Activated CD4-positive, CD25-positive, alpha-beta regulatory T cell treated with anti-CD3 and anti-CD28 coated beads, Interleukin-2, amount 50 U/mL, for 16 hours (primary cell): ENCODE data around the gene S100A2.

ENCODE experiments used
- DNase-seq: peaks from one replicate; pipeline ENCODE4 v3.0.0-alpha.2; 2020; ENCODE audit warnings: low read depth, low spot score

Gene S100A2

GRCh38 chr1:153565529-153566374, at the start of gene S100A2:
TSS of gene S100A2 (minus strand) at chr1:153565844. CDS start at chr1:153563877, 1,967 bp downstream.
- no peak for DNase-seq

DNA sequence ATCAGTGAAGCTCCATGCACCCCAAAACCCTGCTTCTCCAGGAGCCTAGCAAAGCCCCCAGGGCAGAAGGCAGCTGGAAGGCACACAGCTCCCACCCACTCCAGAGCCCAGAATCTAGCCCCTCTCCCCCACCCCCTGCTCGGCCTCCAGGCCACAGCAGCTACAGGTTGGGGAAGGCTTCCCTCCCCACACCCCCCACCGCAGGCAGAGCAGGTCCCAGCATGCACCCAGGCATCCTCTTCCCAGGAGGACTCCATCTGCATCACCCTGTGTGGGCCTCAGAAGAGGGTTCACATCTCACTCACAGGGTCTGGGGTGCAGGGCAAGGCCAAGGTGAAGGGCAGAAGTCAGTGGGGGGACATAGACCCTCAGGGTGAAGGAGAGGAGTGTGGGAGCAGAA, 49.8 kb upstream of the S100A2 start:
- no peak for DNase-seq

DNA sequence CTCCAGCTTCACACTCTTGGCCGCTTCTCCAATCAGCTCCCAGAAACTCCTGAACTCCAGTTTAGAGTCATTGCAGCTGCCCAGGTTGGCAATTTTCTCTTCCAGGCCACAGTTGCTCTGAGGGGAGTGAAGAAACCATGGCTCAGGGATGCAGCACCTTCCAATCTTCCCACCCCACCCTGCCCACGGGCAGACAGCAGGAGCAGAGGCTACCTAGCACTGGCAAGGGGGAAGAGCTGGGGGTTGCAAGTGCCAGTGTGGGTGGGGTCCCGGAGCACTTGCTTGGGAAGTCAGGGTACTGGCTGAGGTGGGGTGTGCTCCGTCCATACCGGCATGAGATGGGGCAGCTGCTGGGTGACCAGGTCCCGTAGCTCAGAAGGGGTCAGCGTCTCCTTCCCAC, 49.3 kb upstream of the S100A2 start:
- DNase-seq = no peak

- no peak for DNase-seq
Measured at GRCh38 chr1:153614189-153614900, 48.7 kb upstream of the S100A2 start.

DNA sequence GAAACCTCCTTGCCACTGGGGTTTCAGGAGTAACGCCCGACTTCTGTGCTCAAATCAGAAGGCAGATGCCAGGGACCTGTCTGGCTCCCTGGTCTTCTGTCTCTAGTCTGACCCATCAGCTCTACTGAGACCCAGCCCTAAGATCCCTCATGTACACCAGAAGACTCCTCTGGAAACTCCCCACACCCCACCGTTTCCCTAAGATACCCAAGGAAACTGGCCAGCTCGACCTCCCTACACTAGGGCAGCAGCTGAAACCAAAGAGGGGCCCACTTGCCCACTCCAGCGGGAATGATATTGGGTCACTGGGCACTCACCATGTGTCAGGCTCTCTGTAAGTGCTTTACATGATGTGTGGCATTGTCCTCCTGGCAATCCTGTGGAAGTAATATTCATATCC, 47.8 kb upstream of the S100A2 start:
- no peak for DNase-seq

DNA sequence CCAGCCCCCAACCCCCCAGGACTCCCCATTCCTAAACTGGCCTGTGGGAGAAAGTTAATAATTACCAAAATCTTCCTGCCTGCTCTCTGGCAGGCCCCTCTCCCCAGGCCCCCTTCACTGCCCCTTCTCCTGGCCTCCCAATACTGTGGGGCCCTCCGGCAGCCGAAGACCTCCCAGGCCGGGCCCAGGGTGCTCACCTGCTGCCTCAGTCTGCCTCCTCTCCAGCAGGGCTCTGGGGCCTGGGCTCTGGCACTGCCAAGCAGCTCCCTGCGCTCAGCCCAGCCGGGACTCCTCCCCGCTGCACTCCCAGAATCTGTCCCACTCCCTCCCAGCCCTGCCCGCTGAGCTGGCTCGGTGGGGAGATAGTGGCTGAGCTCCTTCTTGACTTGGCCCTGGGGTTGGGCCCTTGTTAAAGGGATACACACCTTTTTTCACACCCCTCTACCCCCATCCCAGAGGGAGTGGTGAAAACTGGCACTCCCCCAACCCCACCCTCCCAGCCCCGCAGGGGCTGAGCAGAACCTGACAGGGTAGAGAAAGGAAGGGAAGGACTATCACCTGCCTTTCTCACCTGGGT, 47.2 kb upstream of the S100A2 start, which contains the start of gene S100A16:
Gene S100A16 (minus strand): TSS at position 383 of the 577 bp plus-strand sequence. CDS start 4,986 bp downstream, outside the sequence.
- no peak for DNase-seq

GRCh38 chr1:153612111-153612754, 46.6 kb upstream of the S100A2 start:
- DNase-seq = no peak

DNA sequence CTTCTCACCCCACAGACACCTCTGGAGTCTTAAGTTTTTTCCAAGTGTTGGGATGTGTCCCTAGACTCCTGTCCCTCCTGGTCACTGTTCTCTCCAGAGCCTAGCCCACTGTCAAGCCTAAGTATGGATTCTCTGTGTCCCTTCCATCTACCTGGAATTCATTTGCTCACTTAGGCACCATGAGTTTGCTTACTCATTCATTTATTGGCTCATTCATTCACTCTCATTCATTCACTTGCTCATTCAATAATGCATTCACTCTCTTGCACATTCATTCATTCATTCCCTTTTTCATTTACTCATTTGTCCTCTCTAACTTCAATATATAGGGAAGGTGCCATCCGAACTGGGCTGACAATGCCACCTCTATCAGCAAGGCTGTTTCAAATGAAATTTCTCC, 45.7 kb upstream of the S100A2 start:
- no peak for DNase-seq

DNA sequence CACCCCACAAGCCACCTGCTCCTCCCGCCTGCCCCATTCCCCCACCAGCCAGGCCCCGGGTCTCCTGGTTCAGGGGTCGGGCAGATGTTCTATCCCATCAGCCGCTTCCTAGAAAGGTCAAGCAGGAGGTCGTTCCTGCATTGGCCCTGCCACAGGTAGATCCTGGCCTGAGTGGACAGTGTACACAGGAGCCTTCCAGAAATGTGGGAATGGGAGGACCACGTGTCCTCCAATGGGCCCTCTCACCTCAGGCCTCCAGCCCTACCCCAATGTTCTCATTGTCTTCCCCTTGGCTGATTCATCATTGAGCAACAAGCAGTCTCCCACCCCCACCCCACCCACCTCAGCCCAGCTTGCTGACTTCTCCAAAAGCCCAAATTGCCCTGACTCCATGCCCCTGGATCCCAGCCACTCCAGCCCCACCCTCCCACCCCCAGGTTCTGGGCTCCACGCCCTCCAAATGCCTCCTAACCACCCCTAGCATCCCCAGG, 45.2 kb upstream of the S100A2 start:
- DNase-seq = no peak

DNA sequence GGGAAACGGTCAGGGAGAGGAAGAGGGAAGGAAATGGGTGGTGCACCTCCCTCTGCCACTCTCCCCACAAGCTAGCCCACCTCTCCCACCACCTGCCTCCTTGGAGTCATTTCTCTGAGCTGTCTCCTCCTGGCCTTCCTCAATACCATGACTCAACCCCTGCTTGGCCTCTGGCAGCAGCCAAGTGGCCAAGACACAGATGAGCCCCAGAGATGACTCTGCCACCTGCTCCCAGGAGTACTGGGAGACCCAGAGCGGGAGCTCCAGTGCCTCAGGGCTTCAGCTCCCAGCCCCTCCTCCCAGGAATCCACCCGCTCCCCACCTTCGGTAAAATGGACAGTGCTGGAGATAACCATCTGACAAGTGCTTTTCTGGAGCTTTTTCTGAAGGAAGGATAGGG, 44.7 kb upstream of the S100A2 start:
- DNase-seq = no peak

DNA sequence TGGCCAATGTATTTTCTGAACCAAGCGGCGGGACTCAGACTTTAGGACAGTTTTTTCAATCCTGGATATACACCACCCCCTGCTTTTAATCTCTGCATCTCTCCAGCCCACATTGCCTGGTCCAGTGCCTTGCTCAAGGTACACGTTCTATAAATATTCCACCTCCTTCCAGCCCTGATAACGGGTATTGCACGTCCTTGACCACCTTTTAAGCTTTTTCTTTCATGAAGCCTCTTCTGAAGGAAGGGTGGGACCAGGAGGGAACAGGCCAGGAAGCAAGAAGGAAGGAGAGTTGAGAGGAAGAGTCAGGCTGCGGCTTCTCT, 43.9 kb upstream of the S100A2 start:
- no peak for DNase-seq

DNA sequence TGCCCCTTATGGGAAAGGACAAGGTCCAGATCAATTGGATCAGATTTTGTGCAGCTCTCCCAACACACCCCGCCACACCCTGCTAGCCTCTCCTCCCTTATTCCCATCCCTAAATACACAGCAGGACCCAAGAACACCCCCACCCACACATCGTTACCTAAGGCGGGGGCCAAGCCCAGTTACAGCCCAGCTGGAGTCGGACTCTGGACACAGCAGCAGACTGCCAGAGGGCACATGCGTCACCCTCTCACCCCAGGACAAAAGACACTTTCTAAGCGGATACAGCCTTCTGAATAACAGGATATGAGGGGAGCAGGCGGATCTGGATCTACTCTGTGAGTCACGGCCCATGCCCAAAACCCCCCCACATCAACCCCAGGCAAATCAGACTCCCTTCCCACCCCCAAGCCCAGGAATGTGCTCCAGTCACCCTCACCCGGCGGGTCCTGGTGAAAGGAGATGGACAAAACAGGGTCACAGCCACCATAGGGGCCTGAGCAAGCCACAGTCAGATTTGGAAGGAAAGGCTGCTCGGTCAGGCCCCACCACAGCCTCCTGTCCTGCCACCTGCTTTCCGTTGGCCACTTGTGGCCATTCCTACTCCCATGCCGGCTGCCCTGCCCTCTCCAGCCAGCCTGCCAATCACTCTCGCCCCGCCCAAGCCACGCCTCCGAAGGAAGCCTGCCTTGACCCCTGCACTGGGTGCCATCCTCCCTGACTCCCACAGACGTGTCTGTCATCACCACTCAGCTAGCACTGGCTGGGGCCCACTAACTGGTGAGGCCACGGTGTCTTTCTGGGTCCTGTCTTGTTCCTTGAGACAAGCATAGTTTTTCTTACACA, 43.3 kb upstream of the S100A2 start:
- no peak for DNase-seq

DNA sequence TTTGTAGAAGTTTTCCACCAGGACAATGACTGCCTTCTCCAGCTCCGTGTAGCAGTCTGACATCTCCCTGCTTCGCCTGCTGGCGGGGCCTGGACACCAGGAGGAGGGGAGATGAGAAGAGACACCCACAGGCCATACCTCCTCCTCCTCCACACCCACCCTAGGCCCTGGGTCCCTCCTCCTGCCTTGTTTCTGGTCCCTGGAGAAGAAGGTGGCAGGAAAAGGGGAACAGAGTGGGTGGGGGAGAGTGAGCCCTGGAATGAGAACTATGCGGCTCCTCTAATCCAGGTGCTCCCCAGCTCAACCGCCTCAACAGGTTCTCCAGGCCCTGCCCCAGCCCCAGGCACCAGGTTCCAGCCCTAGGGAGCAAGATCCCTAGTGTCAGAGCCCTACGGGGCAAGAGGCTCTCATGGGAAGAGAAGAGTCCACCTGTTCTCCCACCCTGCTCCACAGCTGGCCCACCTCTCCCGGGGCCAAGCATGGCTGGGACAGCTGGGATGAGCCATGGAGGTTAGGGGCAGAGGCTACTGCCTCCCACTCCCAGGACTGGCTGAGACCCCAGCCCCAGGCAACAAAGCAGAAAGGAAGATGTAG, 42.5 kb upstream of the S100A2 start:
- DNase-seq = no peak

- DNase-seq = no peak
Measured at GRCh38 chr1:153607381-153607780, 41.7 kb upstream of the S100A2 start.

DNA sequence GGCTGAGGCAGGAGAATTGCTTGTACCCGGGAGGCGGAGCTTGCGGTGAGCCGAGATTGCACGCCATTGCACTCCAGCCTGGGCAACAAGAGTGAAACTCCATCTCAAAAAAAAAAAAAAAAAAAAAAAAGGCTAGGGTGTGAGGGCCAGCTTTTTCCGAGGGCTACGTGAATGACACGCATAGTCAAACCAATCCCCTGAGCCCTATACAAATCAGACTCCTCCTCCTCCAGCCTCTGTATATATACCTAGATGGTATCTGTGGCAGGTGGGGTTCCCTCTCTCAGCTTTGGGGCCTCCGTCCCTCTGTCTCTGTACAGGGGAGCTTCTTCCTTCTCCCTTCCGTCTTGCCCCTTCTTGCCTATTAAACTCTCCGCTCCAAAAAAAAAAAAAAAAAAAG, 40.5 kb upstream of the S100A2 start:
- DNase-seq = no peak

DNA sequence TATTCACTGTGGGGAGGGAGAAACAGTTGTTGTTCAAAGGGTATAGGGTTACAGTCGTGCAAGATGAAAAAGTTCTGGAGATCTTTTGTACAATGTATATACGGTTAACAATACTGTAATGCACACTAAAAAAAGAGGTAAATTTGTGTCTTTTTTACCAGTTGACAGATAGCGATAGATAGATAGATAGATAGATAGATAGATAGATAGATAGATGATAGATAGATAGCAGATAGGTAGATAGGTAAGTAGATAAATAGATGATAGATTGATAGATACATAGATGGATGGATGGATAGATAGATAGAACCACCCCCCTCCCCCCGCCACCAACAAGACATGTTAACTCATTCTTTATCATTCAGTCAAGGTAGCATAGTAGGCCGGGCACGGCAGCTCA, 37.1 kb upstream of the S100A2 start:
- no peak for DNase-seq

DNA sequence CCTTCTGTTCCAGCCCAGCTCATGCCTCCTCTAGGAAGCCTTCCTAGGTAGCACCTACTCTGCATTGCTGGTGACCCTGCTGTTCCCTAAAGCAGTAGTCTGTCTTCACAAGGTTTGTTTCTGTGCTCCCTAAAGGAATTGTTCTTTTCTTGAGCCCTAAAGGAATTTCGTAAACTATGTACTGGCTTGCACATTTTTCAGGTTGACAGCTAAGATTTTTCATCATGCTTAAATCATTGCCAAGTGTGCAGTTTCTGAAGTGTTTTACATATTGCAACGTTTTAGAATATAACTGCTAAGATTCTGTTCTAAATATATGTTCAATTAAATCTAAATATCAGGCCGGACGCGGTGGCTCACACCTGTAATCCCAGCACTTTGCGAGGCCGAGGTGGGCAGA, 34.2 kb upstream of the S100A2 start:
- no peak for DNase-seq

DNA sequence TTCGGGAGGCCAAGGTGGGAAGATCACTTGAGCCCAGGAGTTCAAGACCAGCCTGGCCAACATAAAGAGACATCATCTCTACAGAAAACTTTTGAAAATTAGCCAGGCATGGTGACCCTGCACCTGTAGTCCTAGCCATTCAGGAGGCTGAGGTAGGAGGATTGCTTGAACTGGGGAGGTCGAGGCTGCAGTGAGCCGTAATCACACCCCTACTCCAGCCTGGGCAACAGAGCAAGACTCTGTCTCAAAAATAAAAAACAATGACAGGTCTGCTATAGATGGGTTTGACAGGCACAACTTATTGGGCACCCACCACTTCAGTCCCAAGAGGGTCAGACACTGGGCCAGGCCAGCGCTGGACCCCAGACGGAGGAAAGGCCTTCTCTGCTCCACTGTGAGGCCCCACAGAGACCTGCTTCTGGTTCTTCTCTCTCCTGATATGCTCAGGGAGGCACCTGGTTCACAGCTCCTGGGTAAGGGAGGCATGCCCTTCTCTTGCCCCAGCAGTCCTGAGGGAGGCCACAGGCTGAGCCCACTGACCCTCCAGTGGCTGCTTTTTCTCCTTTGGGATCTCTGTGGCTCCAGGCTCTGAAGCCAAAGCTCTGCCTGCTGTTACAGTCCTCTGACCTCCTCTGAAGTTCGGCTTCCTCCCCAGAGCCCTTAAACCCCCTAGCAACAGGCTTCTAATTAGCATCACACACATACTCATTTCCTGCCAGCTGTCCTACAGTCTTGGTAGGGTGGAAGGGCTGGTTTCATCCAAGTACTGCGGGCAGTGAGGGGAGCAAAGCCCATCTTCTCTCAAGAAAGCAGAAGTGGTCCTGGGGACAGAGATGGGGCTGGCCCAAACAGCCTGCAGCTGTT, 32.9 kb upstream of the S100A2 start:
- DNase-seq = no peak

- DNase-seq = no peak
Measured at GRCh38 chr1:153597206-153597605, 31.6 kb upstream of the S100A2 start.

GRCh38 chr1:153592748-153593147, 27.1 kb upstream of the S100A2 start:
- no peak for DNase-seq
